NCI-H510A (cell line): ENCODE measurements around the gene BDKRB1.
A peak's percentile ranks its signal among the peaks of the same experiment; 100 is the strongest.

Source experiments
- DNase-seq: peaks from one replicate; lab custom pipeline; 2025; lab: John Stamatoyannopoulos, UW

The BDKRB1 gene

DNA sequence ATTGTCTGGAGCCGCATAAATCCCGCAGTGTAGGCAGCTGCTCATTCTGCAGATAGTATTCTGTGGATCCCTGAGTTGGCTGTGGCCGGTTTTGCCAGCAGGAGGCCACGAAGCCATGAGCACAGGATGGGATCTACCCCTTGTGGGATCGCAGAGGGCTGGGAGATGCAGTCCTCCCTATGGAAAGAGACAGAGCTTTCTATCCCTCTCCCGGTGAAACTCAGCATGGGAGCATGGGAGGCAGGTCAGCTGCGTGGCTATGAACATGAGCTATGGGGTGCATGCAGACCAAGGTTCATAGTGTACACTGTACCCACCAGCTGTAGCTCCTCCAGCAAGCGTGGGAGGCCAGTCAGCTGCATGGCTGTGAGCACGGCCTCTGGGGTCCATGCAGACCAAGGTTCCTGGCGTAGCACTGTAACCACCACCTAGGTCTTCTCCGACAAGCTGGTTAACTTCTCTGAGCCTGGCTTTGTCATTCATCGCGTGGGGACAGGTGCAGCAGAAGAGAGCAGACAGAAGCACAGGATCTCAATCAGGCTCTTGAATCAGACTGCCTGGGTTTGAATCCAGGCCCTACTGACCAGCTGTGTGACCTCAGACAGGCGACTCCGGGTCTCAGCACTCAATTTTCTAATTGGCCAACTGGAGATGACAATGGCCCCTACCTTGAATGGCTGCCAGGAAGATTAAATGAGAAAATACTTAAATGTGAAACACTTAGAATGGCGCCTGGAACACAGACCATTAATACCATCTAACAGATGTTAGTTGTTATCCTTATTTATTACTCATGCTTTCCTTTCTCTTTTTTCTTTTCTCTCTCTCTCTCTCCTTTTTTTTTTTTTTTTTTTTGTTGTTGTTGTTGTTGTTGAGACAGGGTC, 6.0 kb downstream of the BDKRB1 start:
- DNase-seq = no peak

DNA sequence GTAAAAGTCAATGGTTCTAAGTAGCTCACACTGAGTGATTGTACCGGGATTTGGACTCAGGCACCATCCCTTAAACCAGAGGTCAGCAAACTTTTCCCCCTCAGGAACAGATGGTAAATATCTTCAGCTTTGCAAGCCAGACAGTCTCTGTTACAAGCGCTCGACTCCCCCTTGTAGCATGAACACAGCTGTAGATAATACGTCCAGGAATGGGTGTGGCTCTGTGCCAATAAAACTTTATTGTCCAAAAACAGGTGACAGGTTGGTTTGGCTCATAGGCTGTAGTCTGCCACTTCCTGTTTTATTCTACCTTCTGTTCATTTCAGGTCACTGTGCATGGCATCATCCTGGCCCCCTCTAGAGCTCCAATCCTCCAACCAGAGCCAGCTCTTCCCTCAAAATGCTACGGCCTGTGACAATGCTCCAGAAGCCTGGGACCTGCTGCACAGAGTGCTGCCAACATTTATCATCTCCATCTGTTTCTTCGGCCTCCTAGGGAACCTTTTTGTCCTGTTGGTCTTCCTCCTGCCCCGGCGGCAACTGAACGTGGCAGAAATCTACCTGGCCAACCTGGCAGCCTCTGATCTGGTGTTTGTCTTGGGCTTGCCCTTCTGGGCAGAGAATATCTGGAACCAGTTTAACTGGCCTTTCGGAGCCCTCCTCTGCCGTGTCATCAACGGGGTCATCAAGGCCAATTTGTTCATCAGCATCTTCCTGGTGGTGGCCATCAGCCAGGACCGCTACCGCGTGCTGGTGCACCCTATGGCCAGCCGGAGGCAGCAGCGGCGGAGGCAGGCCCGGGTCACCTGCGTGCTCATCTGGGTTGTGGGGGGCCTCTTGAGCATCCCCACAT, 7.6 kb downstream of the BDKRB1 start:
- DNase-seq = no peak

DNA sequence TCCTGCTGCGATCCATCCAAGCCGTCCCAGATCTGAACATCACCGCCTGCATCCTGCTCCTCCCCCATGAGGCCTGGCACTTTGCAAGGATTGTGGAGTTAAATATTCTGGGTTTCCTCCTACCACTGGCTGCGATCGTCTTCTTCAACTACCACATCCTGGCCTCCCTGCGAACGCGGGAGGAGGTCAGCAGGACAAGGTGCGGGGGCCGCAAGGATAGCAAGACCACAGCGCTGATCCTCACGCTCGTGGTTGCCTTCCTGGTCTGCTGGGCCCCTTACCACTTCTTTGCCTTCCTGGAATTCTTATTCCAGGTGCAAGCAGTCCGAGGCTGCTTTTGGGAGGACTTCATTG, 8.2 kb downstream of the BDKRB1 start:
- DNase-seq = no peak

DNA sequence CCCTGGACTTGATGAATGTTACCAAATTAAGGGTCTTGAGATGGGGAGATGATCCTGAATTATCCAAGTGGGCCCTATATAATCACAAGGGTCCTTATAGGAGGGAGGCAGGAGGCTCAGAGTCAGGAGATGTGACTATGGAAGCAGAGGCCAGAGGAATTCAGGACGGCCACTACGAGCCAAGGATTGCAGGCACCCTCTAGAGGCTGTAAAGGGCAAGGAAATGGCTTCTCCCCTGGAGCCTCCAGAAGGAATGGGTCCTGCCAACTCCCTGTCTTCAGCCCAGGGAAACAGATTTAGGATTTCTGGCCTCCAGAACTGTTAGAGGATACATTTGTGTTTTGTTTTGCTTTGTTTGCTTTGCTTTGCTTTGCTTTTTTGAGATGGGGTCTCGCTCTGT, 8.8 kb downstream of the BDKRB1 start:
- no peak for DNase-seq

DNA sequence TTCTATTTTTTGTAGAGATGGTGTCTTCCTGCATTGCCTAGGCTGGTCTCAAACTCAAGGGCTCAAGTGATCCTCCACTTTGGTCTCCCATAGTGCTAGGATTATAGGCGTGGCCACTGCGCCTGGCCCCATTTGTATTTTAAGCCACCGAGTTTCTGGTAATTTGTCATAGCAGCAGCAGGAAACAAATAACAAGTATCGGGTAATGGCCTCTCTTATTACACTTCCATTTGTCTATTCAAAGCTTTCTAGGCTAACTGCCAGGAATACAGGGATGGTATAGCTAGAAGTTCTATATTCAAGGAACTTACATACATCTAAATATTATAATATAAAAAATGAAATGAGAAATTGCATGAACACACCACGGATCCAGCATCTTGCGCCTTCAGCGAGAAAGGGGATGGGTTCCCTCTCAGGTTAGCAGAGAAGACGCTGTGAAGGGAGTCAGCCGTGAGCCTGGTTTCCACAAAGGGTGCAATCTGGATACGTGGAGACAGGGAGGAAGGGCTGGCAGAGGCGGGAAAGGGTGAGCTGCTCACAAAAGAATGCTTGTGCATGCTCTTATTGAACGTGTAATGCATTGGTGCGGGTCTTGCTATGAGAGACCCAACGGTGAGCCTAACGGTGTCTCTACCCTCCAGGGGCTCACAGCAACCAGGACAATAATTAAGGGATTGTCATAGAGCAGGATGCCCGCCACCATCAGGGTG, 9.5 kb downstream of the BDKRB1 start:
- peak; percentile 14 for DNase-seq

DNA sequence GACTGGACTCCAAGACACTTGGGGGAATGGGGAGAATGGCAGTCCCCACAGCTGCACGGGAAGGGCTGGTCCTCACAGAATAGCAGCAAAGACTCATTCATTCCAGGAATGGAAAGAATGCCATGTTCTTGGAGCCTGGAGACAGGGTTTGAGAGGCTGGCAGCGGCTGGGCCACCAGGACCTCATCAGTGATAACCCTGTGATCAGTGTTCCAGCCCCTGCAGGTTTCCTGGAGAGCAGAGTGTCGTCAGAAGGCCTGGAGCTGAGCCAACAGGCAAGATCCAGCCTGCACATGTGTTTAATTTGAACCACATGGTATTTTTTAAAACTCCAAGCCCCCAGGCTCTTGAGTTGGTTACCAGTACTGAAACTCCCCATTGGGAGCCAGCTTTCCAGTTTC, 11.3 kb downstream of the BDKRB1 start:
- peak; percentile 60 for DNase-seq

DNA sequence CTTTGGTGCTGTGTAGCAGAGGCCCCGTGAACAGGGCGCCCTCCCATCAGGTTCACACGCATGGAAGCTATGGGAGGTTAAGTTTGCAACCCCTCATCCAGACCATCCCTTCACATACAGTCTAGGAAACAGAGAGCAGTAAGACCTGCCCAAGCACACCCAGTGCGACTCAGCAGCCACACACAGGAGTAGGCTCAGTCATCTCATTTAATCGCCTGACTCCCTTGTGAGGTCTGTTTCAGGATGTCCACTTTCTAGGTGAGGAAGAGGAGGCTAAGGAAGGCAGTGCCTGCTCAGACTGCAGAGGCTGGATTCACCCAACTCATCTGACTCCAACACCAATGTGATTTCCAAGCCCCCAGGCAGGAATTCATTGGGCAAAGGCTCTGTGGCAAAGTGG, 11.9 kb downstream of the BDKRB1 start:
- no peak for DNase-seq

DNA sequence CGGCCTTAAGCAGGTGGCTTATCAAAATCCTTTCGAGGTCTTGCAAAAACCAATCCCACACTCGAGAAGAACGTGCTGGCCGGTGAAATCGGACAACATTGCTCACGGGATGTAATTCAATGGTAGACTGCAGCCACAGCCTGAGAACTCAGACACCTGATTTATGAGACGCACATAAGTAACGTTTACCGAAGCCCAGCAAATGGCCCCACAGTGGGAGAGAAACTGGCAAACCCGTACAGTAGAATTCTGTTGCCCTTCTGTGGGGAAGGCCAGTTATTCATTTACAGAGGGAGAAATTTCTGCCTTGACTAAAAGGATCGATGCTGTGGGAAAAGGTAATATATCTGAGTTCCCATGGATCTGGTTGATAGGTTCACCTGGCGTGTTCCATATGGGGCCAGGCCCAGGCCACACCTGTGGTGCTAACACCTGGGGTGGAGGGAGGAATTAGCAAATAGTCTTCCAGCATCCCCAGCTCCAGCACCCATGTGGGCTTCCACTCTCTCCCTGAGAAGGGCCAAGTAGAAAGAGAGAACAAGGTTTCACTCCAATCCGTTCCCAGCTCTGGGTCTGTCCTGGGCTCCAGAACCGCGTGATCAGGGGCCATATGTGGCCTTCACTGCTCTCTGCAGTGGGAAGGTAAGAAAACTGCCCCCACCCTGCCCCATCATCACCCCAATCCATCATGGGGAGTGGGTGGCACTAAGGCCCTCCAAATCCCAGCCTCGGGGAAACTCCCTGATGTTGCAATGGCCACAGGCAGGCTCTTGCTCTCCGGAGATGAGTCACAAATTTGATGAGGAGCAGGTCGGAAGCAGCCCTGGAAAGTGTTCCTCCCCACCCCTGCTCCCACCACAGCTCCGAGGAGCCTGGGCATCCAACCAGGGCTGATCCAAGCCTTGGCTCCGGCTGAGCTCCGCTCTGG, 12.7 kb downstream of the BDKRB1 start:
- no peak for DNase-seq

DNA sequence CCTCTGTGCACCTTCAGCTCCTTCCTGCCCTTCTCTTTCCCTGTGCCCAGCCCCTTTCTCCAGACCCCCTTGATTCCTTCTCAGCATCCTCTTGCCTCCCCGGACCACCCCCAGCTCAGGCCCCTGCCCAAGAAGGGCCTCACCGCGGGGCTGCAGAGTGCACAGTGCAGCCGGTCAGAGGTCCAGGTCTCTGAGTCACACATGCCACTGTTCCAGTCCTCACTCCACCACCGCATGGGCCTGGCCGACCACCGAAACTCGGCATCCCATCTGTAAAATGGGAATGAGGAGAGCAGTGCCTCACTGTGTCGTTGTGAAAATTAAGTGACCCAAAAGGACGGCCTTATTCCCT, 13.3 kb downstream of the BDKRB1 start:
- DNase-seq = no peak

DNA sequence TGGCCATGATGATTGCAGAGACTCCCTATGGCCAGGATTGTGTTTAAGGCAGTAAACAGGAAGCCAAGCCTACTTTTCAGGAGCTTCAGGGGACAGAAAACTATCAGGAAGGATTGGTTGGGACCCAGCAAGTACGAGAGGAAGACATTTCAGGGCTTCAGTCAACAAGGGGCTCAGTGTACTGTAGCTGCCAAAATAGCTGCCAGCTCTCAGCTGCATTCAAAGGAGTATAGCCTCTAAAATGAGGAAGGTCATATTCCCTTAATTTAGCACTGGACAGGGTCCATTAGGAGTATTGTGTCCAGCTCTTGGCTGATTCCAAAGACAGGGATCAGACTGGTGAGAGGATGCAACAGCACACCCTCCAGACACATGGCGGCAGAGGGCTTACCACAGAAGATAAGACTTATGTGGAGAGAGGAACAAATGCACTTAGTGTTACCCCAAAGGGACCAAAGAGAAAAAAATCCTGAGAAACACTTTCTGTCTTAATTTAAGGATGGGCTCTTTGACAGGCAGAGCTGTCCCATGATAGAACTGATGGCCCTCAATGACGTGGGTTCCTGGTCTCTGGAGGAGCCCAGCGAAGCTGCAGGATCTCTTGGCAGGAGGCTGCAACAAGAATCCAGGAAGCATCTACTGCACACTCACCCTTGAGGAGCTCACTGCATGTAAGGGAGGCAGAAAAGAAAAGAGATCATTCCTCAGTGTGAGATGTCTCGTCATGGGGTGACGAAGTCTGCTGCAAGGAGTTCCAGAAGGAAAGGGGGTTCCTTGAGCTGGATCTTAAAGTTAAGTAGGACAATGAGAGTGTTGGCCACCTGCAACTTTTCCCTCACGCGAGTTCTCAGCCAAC, 14.8 kb downstream of the BDKRB1 start:
- no peak for DNase-seq

DNA sequence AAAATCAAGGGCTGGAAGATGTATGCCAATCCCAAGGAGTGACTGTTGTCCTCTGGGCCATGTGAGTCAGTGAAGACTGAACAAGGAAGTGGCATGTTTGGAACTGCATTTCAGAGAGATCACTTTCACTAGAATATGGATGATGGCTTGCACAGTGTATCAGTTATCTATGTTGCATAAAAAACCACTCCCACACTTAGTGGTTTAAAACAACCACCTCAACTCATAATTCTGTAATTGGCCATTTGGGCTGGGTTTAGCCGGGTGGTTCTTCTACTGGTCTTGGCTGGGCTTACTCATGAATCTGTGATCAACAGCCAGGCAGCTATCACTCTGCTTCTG, 15.4 kb downstream of the BDKRB1 start:
- DNase-seq = no peak

DNA sequence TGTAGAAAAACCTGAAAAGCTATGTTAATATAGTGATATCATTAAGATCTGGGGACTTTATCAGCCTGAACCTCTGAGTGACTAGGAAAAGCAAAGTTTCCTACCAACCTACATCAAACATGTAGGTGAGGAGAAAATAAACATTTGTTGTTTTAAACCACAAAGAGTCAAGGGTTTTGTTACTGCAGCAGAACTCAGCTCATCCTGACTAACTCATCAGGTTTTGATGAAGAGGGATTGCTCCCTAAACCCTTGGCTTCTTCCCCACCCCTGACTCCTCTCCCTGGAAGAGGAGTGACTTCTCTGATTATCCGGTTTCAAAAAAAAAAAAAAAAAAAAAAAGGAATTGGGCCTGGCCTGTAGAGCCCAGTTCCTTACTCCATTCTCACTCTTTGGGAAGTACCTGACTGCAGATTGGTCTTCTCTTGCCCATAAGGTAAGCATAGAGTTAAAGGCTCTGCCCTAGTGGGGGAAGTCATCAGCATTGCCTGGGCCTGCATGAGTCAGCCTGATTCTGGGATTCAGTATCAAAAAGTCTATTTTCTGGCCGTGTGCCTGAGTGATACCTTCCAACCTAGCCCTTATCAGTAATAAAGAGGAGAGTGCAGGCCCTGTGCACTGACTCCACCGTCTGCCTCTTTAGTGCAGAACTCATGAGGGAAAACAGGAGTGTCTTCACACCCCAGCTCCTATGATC, 16.9 kb downstream of the BDKRB1 start:
- no peak for DNase-seq

DNA sequence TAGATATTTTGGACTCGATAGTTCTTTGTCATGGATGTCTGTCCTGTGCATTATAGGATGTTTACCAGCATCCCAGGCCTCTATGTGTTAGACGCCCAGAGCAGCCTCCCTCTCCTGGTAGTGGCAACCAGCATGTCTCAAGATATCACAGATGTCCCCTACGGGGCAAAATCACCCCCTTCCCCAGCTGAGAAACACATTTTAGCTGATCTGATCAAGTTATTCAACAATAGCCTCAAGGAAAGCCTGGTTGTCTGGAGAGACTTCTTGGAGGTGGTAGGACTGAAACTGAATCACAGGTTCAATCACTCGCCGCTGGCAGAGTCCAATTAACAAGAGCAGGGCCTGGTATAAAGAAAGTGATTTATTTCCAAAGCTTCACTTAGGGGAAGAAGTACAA, 17.6 kb downstream of the BDKRB1 start:
- DNase-seq = no peak

DNA sequence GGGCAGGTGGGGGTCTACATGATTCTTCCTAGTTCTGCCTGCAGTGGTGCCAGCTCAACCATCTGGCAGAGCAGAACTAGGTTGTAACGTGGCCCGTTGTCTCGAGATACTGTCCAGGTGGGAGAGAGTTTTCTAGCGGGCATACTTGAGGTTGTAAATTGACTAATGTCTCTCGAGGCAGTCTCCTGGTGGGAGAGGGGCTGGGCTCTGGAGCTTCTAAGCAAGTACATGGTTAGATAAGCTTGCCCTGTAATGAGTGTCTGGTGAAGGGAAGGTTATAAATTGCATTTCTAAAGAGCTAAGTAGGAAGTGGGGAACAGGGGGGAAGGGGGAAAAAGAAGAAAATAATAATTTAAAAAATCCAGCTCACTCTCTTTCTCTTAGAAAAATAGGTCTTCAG, 18.1 kb downstream of the BDKRB1 start:
- DNase-seq = no peak

DNA sequence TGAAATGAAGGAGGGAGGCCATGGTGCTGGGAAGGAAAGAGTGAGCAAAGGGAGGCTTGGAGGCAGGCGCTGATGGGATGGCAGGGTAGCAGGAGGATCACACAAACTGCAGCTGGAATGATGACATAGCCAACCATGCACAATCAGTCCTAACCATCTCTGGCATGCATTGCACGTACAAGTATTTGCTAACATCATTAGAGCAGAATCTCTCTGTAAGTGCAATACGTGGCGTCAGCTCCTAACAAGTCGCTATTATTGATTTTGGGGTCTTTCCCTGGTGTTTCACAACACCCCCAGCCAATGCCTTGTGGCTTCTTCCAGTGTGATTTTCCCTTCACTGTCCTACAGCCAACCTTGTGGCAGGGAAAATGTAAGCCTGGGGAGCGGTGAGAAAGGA, 18.5 kb downstream of the BDKRB1 start:
- no peak for DNase-seq

DNA sequence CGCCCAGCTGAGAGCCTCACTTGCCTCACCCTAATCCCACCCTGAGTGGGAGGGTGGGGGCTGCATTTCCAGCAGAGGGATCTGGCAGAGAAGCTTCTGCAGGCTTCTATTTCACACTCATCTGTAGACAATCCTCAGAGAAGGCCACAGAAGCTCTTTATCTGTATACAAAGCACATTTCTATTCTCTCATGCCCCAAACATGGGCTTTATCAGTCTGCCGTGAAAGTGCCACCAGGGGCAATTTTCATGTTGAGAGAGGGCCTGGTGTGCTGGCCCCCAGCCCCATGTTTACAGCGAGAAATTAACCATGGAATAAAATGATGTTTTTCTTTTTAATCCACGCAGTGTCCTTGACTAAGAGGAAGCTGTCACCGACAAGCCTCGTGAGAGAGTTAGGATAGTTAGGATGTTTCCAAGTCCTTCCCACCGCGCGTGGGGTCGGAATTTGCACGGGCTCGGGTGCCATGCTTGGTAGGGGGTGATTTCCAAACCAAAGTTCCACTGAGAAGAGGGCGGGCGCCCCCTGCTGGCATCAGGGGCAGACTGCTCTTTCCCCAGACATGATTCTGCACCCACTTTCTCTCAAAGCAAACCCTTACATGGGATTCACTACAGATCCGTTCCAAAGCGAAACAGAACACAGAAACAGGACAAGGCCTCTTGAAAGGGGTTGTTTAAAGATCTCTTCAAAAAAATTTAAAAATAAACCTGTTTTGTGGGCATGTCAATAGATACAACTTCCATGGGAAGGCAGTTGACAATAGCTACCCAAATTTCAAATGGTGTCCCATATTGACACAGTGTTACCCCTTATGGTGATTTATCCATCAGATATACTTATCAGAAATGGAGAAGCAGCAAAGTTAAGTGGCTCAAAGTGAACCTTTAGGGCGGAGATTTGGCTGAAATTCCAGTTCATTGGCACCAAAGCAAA, 19.4 kb downstream of the BDKRB1 start:
- peak; percentile 33 for DNase-seq

DNA sequence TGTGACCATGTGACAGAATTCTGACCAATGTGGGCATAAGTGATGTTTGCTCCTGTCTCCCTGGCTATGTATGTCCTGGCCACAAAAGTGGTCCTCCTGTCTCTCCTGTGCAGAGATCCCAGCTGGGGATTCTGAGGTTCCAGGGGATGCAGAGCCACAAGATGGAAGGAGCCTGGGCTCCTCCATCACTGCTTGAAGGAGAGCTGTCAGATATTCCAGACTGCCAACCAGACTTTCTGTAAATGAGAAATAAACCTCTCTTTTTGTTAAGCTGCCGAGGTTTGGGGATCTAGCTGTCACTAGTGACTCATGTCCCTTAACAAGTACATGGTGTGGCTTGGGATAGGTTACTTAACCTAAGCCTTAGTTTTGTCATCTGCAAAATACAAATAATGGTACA, 21.9 kb downstream of the BDKRB1 start:
- no peak for DNase-seq

DNA sequence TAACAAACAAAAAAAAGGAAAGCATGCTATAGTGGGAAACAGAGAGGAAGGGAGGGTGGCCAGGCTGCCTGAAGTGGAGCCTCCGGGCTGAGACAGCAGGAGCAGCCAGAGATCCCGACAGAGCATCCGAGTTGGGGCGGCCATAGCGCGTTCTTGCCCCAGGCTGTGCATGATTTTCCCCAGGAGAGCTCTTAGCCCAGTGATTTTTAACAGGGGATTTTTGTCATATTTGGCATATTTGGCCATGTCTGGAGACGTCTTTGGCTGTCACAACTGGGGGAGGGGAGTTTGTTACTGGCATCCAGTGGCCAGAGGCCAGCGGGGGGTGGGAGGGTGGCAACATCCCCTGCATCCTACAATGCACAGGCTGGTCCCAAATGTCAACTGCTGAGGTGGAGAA, 23.6 kb downstream of the BDKRB1 start:
- DNase-seq = no peak

DNA sequence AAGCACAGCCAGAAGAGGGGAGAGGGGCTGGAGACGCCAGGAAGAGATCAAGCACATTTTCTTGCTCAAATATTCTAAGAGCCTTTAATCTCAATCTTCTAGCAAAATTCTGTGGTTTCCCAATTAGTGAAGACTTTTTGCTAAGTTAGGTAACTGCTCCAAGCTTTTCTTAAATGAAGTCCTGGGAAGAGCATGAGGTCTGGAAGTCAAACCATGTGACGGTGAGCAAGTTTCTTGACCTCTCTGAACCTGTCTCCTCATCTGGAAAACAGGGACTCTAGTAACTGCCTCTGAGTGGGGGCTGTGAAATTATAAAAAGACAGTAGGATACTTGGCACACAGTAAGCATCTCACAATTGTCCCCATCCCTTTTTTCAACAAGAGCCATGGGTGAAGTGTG, 24.1 kb downstream of the BDKRB1 start:
- no peak for DNase-seq
